SK-MEL-5 (cell line): ENCODE results near the gene PDS5B. TPM values are rescaled to one million over a fixed set of nuclear protein-coding genes. Genes with fewer than 3 reads are reported as not detected.

Source experiments
- DNase-seq: peaks from one replicate; pipeline ENCODE4 v3.0.0-alpha.2; 2016; ENCODE audit warnings: low read depth, low spot score
- in situ Hi-C: cut with HindIII; loops from 2 replicates; pipeline ENCODE4 v1.10.0; 2016; ENCODE audit warnings: low sequenced_read_pairs, high pct_unique_total_duplicates, low pct_unique_long_range_greater_than_20kb
- total RNA-seq: library from RNA; depleted of rRNA; stranded (reverse); fragments of >200 nt; shearing (Covaris generic); gene quantifications from 2 replicates; pipeline ENCODE4 v1.2.3, GENCODE V29; 2014

The PDS5B gene
- total RNA-seq, 1 experiment from 2014 or later: 15.2 TPM

DNA sequence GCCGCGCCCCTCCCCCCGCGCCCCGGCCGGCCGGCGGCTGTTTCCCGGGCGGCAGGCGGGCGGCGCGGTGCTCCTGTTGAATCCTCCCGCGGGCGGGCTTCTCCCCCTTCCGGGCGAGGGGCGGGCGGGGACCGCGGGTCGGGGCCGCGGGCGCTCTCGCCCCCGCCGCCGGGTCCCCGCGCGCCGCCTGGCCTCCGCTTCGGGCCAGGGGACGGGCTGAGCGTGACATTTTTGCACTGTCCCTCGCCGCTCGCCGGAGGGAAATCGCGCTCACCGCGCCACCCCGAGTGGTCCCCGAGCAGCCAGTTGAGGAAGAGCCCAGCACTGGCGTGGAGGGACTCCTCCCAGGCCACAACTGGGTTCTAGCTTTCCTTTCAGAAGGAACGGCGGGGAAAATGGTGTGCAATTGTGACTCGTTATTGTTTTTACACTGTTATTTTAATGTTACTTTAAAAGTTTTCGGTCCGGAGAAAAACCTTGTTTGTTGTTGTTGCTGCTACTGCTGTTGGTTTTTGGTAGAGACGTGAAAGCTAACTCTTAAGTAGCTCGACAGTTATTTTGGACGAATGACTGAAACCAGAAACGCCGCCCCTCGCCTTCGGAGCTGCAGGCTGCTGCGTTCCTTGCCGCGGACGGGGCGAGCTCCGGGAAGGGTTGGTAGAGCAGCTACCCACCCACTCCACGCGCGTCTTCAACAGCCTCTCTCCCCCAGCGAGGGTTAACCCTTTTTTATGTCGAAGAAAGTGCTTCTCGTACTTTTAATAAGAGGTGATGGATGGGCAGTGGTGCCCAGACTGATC is 959 bp downstream of the PDS5B start:
- peak; percentile 51 for DNase-seq
- in situ Hi-C loops: no loop called here

- DNase-seq: no peak
- in situ Hi-C loops: no loop called here
Measured at GRCh38 chr13:32587811-32588170, 1.5 kb downstream of the PDS5B start.

DNA sequence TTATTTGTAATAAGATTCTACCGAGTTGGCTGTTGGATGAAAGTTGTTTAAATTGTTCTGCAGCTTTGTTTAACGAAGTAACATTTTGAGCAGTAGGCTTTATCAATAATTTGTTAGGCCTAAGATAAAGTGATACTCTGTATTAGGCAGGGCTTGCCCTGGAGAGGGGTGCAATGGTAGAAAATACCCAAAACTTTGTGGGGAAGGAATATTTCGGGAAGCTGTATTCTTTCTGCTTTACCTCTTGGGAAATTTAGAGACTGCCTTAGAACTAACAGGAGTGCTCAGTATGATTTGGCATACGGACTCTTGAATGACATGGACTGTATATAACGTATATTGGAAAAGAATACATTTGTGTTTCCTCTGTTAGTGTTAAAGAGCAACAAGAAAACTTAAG is 2.5 kb downstream of the PDS5B start:
- in situ Hi-C loops: no loop called here
- DNase-seq: no peak

GRCh38 chr13:32589471-32589870 is 3.2 kb downstream of the PDS5B start:
- no peak for DNase-seq
- in situ Hi-C loops: no loop called here

DNA sequence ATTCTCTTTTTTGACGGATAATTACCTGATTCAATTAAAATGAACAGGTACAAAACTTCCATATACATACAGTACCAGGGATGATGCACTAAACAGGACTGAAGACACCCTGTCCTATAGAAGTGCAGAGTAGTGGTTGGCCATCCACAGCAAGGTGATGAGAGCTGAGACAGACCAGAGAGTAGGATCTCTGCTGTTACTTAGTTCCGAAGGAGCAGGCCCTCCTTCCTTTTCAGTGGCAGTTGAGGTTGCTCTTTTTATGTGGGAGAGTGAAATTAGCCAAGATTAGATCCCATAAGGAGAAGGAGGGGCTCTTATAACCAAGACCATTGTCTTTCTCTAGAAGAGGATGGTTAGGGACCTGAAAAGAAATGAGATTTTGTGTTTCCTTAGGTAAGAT is 4.0 kb downstream of the PDS5B start:
- in situ Hi-C loops: no loop called here
- no peak for DNase-seq

DNA sequence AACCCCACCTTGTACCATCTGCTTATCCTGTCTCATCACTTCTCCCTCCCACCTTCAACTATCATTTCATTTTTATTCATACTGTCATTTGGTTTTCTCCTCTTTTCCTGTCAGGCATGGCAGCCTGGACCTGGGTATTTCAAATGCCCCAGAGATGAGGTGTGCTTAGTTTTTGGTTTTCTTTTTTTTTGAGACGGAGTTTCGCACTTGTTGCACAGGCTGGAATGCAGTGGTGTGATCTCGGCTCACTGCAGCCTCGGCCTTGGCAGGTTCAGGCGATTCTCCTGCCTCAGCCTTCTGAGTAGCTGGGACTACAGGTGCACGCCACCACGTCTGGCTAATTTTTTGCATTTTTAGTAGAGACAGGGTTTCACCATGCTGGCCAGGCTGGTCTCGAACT is 5.8 kb downstream of the PDS5B start:
- in situ Hi-C loops: no loop called here
- DNase-seq: no peak

- in situ Hi-C loops: no loop called here
- DNase-seq: no peak
Measured at GRCh38 chr13:32594157-32594738, 8.0 kb downstream of the PDS5B start.

GRCh38 chr13:32595306-32595705 is 9.1 kb downstream of the PDS5B start:
- in situ Hi-C loops: no loop called here
- DNase-seq: no peak

DNA sequence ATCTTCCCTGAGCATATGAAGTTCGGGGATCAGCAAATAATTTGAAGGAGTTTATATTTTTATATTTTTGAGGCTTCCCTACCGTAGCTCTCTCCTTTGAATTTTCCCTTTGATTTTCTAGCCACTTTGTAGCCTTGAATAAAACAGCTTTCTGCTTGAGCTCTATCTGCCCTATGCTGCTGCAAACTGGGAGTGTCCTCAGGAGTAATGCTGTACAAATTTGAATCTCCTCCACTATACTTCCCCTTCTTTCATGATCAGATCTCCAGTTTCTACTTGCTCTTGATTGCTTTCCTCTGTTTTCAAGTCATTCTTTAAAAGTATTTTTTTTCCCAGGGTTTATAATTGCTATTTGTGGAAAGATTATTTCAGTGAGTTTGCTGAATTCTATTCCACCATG is 14.6 kb downstream of the PDS5B start:
- in situ Hi-C loops: no loop called here
- DNase-seq: no peak

GRCh38 chr13:32609428-32609827 is 23.2 kb downstream of the PDS5B start:
- in situ Hi-C loops: no loop called here
- DNase-seq: no peak

- DNase-seq: no peak
- in situ Hi-C loops: no loop called here
Measured at GRCh38 chr13:32610538-32610937, 24.3 kb downstream of the PDS5B start.

DNA sequence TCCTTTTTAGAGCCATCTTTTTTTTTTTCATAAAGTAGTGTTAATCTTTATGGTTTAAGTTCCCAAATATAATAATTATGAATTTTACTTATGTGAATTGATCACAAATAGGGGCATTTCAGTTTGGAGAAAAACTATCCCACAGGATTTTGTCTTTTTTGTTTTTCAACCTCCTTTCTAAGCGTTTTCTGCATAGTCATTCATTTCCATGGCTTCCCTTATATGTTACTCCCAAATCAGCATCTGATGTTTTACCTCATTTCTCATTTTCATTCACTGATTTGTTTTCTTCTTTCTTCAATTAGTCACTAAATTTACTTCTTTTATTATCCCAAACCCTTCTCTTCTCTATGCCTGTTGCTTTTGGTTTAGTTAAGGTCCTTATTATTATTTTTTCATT is 24.7 kb downstream of the PDS5B start:
- in situ Hi-C loops: no loop called here
- DNase-seq: no peak

- no peak for DNase-seq
- in situ Hi-C loops: no loop called here
Measured at GRCh38 chr13:32616883-32617511, 30.7 kb downstream of the PDS5B start.

DNA sequence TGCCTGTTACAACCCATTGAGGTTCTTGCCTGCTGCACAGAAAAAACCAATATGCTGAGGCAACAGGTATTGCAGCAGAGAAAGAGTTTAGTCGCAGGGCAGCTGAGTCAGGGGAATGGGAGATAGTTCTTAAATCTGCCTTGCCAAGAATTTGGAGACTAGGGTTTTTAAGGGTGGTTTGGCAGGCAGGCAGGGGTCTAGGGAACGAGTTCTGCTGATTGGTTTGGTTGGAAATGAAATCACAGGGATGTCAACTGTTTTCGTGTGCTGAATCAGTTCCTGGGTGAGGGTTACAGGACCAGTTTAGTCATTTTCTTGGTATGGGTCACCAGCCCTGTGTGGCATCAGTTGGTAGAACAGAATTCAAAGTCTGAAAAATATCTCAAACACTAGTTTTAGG is 36.6 kb downstream of the PDS5B start:
- DNase-seq: no peak
- in situ Hi-C loops: no loop called here

- in situ Hi-C loops: no loop called here
- no peak for DNase-seq
Measured at GRCh38 chr13:32624441-32624840, 38.2 kb downstream of the PDS5B start.

- no peak for DNase-seq
- in situ Hi-C loops: no loop called here
Measured at GRCh38 chr13:32627793-32628192, 41.5 kb downstream of the PDS5B start.

DNA sequence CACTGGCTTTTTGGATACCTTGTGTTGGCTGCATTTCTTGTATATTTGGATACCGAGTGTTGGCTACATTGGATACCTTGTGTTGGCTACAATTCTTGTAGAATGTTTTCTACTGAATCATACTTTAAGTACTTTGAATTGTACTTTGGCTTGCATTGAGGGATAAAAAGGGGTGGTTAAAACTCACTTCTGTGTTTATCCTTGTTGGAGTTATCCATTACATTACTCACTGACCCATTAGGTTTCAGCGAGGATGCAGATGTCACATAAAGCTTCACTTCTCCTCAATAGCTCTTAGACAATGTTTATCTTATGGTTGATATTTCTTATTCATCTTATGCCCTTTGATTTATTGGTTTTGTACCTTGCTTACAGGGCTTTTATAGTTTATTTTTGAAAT is 43.1 kb downstream of the PDS5B start:
- no peak for DNase-seq
- in situ Hi-C loops: no loop called here

- in situ Hi-C loops: no loop called here
- no peak for DNase-seq
Measured at GRCh38 chr13:32629866-32630265, 43.6 kb downstream of the PDS5B start.

DNA sequence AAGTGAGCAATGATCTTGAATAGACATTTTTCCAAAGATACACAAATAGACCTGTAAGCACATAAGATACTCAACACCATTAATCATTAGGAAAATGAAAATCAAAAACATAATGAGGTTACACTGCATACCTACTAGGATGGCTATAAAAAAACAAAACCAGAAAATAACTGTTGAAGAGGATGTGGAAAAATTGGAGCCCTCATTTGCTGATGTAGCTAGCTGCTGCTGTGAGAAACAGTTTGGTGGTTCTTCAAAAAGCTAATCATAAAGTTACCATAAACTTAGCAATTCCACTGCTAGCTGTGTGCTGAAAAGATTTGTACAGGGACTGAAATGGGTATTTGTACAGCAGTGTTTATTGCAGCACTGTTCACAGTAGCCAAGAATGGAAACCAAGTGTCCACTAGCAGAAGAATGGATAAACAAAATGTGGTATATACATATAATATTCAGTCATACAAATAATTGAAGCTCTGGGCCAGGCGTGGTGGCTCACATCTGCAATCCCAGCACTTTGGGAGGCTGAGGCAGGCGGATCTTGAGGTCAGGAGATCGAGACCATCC is 46.2 kb downstream of the PDS5B start:
- in situ Hi-C loops: no loop called here
- DNase-seq: no peak
